Epithelial cell of esophagus (primary cell): ENCODE results near the gene ERAP2.

ENCODE experiments used
- DNase-seq: peaks from one replicate; pipeline ENCODE4 v3.0.0; 2010; ENCODE audit warnings: low read depth
- H3K4me3 ChIP-seq: 2 replicates; pipeline ENCODE4 v1.5.1; 2011; ENCODE audit warnings: mild to moderate bottlenecking, low read length, control low read depth
- TF ChIP-seq, protein P1 (sequence below): IDR thresholded peaks from 2 replicates; pipeline ENCODE4 v1.5.1; 2011; ENCODE audit warnings: low read depth, mild to moderate bottlenecking, low read length, control low read depth, inconsistent platforms; ENCODE audit not compliant: insufficient read depth; ENCODE audit errors: missing control alignments

The ERAP2 gene

GRCh38 chr5:96881511-96882115 lies 5.3 kb downstream of the ERAP2 start:
- TF ChIP-seq, protein P1, sequence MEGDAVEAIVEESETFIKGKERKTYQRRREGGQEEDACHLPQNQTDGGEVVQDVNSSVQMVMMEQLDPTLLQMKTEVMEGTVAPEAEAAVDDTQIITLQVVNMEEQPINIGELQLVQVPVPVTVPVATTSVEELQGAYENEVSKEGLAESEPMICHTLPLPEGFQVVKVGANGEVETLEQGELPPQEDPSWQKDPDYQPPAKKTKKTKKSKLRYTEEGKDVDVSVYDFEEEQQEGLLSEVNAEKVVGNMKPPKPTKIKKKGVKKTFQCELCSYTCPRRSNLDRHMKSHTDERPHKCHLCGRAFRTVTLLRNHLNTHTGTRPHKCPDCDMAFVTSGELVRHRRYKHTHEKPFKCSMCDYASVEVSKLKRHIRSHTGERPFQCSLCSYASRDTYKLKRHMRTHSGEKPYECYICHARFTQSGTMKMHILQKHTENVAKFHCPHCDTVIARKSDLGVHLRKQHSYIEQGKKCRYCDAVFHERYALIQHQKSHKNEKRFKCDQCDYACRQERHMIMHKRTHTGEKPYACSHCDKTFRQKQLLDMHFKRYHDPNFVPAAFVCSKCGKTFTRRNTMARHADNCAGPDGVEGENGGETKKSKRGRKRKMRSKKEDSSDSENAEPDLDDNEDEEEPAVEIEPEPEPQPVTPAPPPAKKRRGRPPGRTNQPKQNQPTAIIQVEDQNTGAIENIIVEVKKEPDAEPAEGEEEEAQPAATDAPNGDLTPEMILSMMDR = no peak
- no peak overlapping the region for H3K4me3 ChIP-seq
- DNase-seq = peak; percentile 65

- no peak for DNase-seq
- TF ChIP-seq, protein P1 = no peak
- no peak overlapping the region for H3K4me3 ChIP-seq
Measured at GRCh38 chr5:96883871-96884270, 7.6 kb downstream of the ERAP2 start.

DNA sequence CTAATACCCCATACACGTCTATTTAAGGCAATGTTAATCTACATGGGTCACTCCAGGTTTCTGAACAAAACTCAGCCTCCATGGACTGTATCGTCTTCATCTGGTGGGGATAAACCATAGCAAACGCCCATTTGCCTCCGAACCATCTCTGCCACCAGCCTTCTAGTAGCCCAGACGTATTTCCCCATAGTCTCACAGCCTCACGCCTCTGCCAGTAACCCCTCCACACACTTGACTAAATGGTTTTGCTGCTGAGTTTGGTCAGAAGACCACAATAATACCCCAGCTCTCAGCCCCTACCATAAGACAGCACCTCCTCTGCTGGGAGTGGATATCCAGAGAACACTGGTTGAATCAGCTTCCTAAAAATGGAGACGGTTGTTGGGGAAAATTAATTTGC lies 8.7 kb downstream of the ERAP2 start:
- no peak for DNase-seq
- H3K4me3 ChIP-seq = no peak overlapping the region
- TF ChIP-seq, protein P1 = no peak

GRCh38 chr5:96885518-96886338 lies 9.4 kb downstream of the ERAP2 start:
- TF ChIP-seq, protein P1 = no peak
- no peak for DNase-seq
- H3K4me3 ChIP-seq = no peak overlapping the region

DNA sequence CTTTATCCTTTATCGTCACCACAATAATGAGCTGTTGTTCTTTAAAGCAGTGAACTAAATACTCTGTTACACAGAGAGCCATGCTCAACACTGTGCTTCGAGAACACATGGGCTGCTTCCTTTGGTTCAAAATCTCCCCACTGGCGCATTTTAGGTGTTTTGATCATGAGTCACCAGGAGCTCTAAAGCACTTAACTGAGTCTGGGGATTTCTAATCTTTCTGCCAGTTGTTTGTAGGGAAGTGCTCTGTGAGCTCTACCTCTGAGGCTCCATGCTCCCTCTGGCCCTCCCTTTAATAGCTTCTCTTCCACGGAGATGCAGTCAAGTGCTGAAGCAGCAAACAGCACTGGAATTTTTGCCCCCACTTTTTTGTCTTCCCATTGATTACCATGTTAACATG lies 17.0 kb downstream of the ERAP2 start:
- no peak overlapping the region for H3K4me3 ChIP-seq
- TF ChIP-seq, protein P1 = no peak
- DNase-seq = peak; percentile 67

DNA sequence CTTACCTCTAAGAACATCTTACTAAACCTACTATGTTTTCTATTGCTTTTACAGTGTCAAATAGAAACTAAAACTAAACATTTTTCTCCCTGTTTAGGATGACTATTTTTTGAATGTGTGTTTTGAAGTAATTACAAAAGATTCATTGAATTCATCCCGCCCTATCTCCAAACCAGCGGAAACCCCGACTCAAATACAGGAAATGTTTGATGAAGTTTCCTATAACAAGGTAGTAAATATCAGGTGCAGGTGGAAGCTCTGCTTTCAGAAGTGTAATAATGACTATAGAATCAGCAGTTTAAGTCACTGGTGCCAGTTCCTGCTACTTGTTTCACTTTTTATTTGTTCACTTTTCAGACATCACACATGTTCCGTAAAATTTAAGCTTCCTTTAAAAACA lies 20.0 kb downstream of the ERAP2 start:
- DNase-seq = no peak
- TF ChIP-seq, protein P1 = no peak
- H3K4me3 ChIP-seq = no peak overlapping the region

- no peak for DNase-seq
- TF ChIP-seq, protein P1 = no peak
- H3K4me3 ChIP-seq = no peak overlapping the region
Measured at GRCh38 chr5:96896806-96897205, 20.5 kb downstream of the ERAP2 start.
